Neural cell (in vitro differentiated cells): ENCODE results near the gene TAB3. TPM values are rescaled to one million over a fixed set of nuclear protein-coding genes. Genes with fewer than 3 reads are reported as not detected.

Experiments used
- H2AFZ ChIP-seq: fragments of 200-600, 300-800 bp; sonication (generic), shearing (Covaris generic); 2 replicates; pipeline ENCODE4 v1.6.0; 2014; ENCODE audit warnings: low read depth, mild to moderate bottlenecking, antibody characterized with exemption, low read length, moderate library complexity
- H3F3A ChIP-seq: fragments of 200-600 bp; shearing (Covaris generic); 2 replicates; pipeline ENCODE4 v1.6.1; 2016; ENCODE audit warnings: mild to moderate bottlenecking, moderate library complexity, mixed read lengths, antibody characterized with exemption, low read length; ENCODE audit not compliant: insufficient read depth, poor library complexity, severe bottlenecking
- H3K27ac ChIP-seq: fragments of 200-600, 300-800 bp; sonication (generic), shearing (Covaris generic); 2 replicates; pipeline ENCODE4 v1.5.1; 2014; ENCODE audit warnings: mild to moderate bottlenecking, low read length, moderate library complexity
- H3K27me3 ChIP-seq: fragments of 300-800, 200-600 bp; sonication (generic), shearing (Covaris generic); 2 replicates; pipeline ENCODE4 v1.6.0; 2014; ENCODE audit warnings: mild to moderate bottlenecking, low read depth, low read length, moderate library complexity; ENCODE audit not compliant: insufficient read depth
- H3K36me3 ChIP-seq: fragments of 300-800, 200-600 bp; sonication (generic), shearing (Covaris generic); 2 replicates; pipeline ENCODE4 v1.5.1; 2014; ENCODE audit warnings: mild to moderate bottlenecking, antibody characterized with exemption, low read length, moderate library complexity; ENCODE audit not compliant: insufficient read depth
- H3K4me2 ChIP-seq: fragments of 300-800, 200-600 bp; sonication (generic), shearing (Covaris generic); 2 replicates; pipeline ENCODE4 v1.6.0; 2014; ENCODE audit warnings: mild to moderate bottlenecking, low read length
- H3K4me3 ChIP-seq: fragments of 300-800, 200-600 bp; sonication (generic), shearing (Covaris generic); 2 replicates; pipeline ENCODE4 v1.5.1; 2014; ENCODE audit warnings: mild to moderate bottlenecking, low read length, moderate library complexity
- H3K79me2 ChIP-seq: fragments of 200-600 bp; shearing (Covaris generic); replicated peaks from 2 replicates; pipeline ENCODE4 v1.6.0; 2014; ENCODE audit warnings: mild to moderate bottlenecking, low read length, moderate library complexity; ENCODE audit not compliant: insufficient read depth
- H3K9ac ChIP-seq: fragments of 300-800, 200-600 bp; sonication (generic), shearing (Covaris generic); 2 replicates; pipeline ENCODE4 v1.6.1; 2016; ENCODE audit warnings: mild to moderate bottlenecking, low read length, mixed read lengths
- H3K9me2 ChIP-seq: fragments of 200-600 bp; shearing (Covaris generic); 2 replicates; pipeline ENCODE4 v1.6.1; 2016; ENCODE audit warnings: mild to moderate bottlenecking, low read length, mixed read lengths; ENCODE audit not compliant: insufficient read depth
- H3K9me3 ChIP-seq: fragments of 200-600, 300-800 bp; sonication (generic), shearing (Covaris generic); 2 replicates; pipeline ENCODE4 v1.6.1; 2016; ENCODE audit warnings: mild to moderate bottlenecking, mixed run types, low read length, moderate library complexity, mixed read lengths
- H4K20me1 ChIP-seq: fragments of 200-600 bp; shearing (Covaris generic); 2 replicates; pipeline ENCODE4 v1.6.1; 2016; ENCODE audit warnings: mild to moderate bottlenecking, mixed run types; ENCODE audit not compliant: insufficient read depth
- CTCF ChIP-seq: fragments of 450-650 bp; IDR thresholded peaks from 2 replicates; pipeline ENCODE4 v1.5.1; 2014; ENCODE audit warnings: antibody characterized with exemption, mild to moderate bottlenecking, moderate library complexity; ENCODE audit not compliant: poor library complexity, severe bottlenecking
- EZH2 ChIP-seq: fragments of 200-600, 300-800 bp; shearing (Covaris generic), sonication (generic); IDR thresholded peaks from 2 replicates; pipeline ENCODE4 v1.6.1; 2014; ENCODE audit warnings: antibody characterized with exemption, low read length, borderline replicate concordance, mild to moderate bottlenecking; ENCODE audit not compliant: insufficient read depth, poor library complexity, severe bottlenecking
- MXI1 ChIP-seq: fragments of 450-650 bp; conservative IDR thresholded peaks from 2 replicates; pipeline ENCODE4 v1.6.1; 2014; ENCODE audit warnings: antibody characterized with exemption, mild to moderate bottlenecking; ENCODE audit not compliant: poor library complexity, severe bottlenecking
- POLR2AphosphoS5 ChIP-seq: IDR thresholded peaks from 2 replicates; pipeline ENCODE4 v1.6.1; 2012
- REST ChIP-seq: IDR thresholded peaks from 2 replicates; pipeline ENCODE4 v1.6.1; 2012; ENCODE audit warnings: borderline replicate concordance
- SMC3 ChIP-seq: fragments of 450-650 bp; conservative IDR thresholded peaks from 2 replicates; pipeline ENCODE4 v1.6.1; 2014; ENCODE audit warnings: antibody characterized with exemption, mild to moderate bottlenecking, moderate library complexity; ENCODE audit not compliant: poor library complexity
- TAF1 ChIP-seq: IDR thresholded peaks from 2 replicates; pipeline ENCODE4 v1.6.1; 2012; ENCODE audit warnings: low read depth
- polyA plus RNA-seq: library from polyadenylated mRNA; depleted of rRNA; stranded (reverse); fragments of >200 nt; gene quantifications from 2 replicates; pipeline ENCODE4 v1.2.3, GENCODE V29; 2014

The TAB3 gene
- polyA plus RNA-seq, 1 donor from 2014 or later: 28.7 TPM

- Histone ChIP-seq H3F3A (no peaks in the 10 kb centered on the region), H3K9ac (no peak overlapping the region), H3K79me2 (no peaks in the 10 kb centered on the region), H3K27me3 (no peaks in the 10 kb centered on the region), H3K4me2 (no peak overlapping the region), H4K20me1 (no peaks in the 10 kb centered on the region), H2AFZ (no peak overlapping the region), H3K4me3 (no peak overlapping the region), H3K9me3 (no peaks in the 10 kb centered on the region), H3K27ac (no peak overlapping the region), H3K36me3 (no peaks in the 10 kb centered on the region), H3K9me2 (no peaks in the 10 kb centered on the region)
- TF ChIP-seq SMC3 (no peak), EZH2 (no peak), MXI1 (no peak), TAF1 (no peak), CTCF (no peak), POLR2AphosphoS5 (no peak), REST (no peak)
These were observed 4.2 kb upstream of the TAB3 start for GRCh38 chrX:30893206-30893605.

- Histone ChIP-seq H3K9me3 (no peaks in the 10 kb centered on the region), H3K27me3 (no peaks in the 10 kb centered on the region), H3K4me2 (no peak overlapping the region), H2AFZ (no peak overlapping the region), H3K36me3 (no peaks in the 10 kb centered on the region), H3K9ac (no peak overlapping the region), H3K4me3 (no peak overlapping the region), H3K27ac (no peak overlapping the region), H3K79me2 (no peaks in the 10 kb centered on the region), H3K9me2 (no peaks in the 10 kb centered on the region), H4K20me1 (no peaks in the 10 kb centered on the region), H3F3A (no peaks in the 10 kb centered on the region)
- no peak for TF ChIP-seq TAF1
- no peak for TF ChIP-seq SMC3
- TF ChIP-seq REST: no peak
- TF ChIP-seq CTCF: no peak
- TF ChIP-seq MXI1: no peak
These were observed 3.5 kb upstream of the TAB3 start for GRCh38 chrX:30892591-30892990.
